Adipose tissue (tissue), 3 donors: Measurements from ENCODE around the gene KRTAP16-1. TPM values are rescaled to one million over a fixed set of nuclear protein-coding genes. Genes with fewer than 3 reads are reported as not detected.
"Not testable (repeated sequence)": the region's sequence is repeated elsewhere in the genome, so short reads cannot be mapped to it uniquely, and the experiment has no call there.

Source experiments
- H3K27ac ChIP-seq: one replicate; pipeline ENCODE4 v1.5.1; 2013; ENCODE audit warnings: low read depth, low read length
- WGBS, 3 donors: extraction: QIAGEN DNeasy Blood & Tissue Kit; methylation state at CpG; one replicate each; pipeline ENCODE4 v1.1.7; 2013; 5-methylcytosine and 5-hydroxymethylcytosine counted together
- polyA plus RNA-seq, 3 donors: library from polyadenylated mRNA; stranded (reverse); fragments of 200-250 nt; gene quantifications; one replicate each; pipeline ENCODE4 v1.2.3, GENCODE V29; 2013
- donor health status: healthy with polysubstance abuse.
- donor health status: Bipolar disorder and iron deficiency.
- donor health status: healthy.

The KRTAP16-1 gene, protein sequence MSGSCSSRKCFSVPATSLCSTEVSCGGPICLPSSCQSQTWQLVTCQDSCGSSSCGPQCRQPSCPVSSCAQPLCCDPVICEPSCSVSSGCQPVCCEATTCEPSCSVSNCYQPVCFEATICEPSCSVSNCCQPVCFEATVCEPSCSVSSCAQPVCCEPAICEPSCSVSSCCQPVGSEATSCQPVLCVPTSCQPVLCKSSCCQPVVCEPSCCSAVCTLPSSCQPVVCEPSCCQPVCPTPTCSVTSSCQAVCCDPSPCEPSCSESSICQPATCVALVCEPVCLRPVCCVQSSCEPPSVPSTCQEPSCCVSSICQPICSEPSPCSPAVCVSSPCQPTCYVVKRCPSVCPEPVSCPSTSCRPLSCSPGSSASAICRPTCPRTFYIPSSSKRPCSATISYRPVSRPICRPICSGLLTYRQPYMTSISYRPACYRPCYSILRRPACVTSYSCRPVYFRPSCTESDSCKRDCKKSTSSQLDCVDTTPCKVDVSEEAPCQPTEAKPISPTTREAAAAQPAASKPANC
- not detected for polyA plus RNA-seq

GRCh38 chr17:41308918-41309359 lies at the start of gene KRTAP16-1:
TSS of gene KRTAP16-1 (minus strand) at chr17:41309309. CDS start at chr17:41309253, 56 bp downstream.
- 49 to 59% (median 53%) methylated on average over 7 of the region's 7 CpGs for WGBS, 3 donors
- H3K27ac ChIP-seq: no peak within 1 kb of the TSS

- WGBS, 3 donors: 80 to 87% (median 84%) methylated on average over 4 of the region's 4 CpGs
- H3K27ac ChIP-seq: no peak overlapping the region
These were observed 45.4 kb upstream of the KRTAP16-1 start for GRCh38 chr17:41354536-41354935.

DNA sequence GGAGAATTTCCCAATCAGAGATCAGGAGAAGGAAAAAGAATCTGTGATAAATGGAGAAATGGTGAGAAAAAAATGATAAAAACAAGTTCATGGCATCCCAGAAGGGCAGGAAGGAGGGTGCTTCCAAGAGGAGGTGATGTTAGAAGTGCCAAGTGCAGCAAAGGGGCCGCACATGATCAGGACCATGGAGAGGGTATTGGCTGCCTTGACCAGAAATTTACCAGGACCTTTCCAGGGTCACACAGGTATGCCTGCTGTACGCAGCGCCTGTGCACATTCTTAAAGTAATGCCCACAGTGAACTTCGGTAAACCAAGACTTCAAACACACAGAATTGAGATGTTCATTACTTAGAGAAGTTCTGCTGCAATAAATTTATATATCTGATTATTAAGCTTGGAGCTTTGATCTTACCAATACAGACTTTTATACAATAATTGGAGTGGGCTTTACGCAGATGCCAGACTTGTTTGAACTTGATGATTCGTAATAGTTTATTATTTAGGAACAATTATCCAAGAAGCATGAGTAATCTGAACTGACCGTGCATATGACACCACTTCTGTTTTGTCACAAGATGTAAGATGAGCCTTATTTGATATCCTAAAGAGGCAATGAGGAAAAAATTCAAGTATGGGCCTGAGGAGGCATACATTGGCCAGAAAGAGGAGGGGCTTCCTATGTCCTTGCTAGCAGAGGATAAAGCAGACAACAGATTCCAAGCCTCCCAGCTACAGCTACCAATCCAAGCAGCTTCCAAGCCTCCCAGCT lies 43.7 kb upstream of the KRTAP16-1 start:
- WGBS, 3 donors: 57 to 80% (median 78%) methylated on average over 7 of the region's 7 CpGs
- no peak overlapping the region for H3K27ac ChIP-seq

GRCh38 chr17:41351177-41351576 lies 42.1 kb upstream of the KRTAP16-1 start:
- WGBS, 3 donors: 70 to 95% (median 93%) methylated on average over 2 of the region's 2 CpGs
- H3K27ac ChIP-seq: no peak overlapping the region

- WGBS, 3 donors: 79 to 92% (median 91%) methylated on average over 14 to 16 of the region's 16 CpGs
- not testable (repeated sequence) for H3K27ac ChIP-seq
These were observed 41.3 kb upstream of the KRTAP16-1 start, which contains the start of gene KRT33A for GRCh38 chr17:41350381-41350878. TSS of gene KRT33A (minus strand) at chr17:41350828. CDS start at chr17:41350767, 61 bp downstream.

GRCh38 chr17:41347869-41348760 lies 39.0 kb upstream of the KRTAP16-1 start:
- no peak overlapping the region for H3K27ac ChIP-seq
- 74 to 88% (median 83%) methylated on average over 7 of the region's 7 CpGs for WGBS, 3 donors

GRCh38 chr17:41346421-41346820 lies 37.3 kb upstream of the KRTAP16-1 start:
- H3K27ac ChIP-seq: not testable (repeated sequence)
- WGBS, 3 donors: 86 to 93% (median 90%) methylated on average over 16 of the region's 16 CpGs

GRCh38 chr17:41345992-41346391 lies 36.9 kb upstream of the KRTAP16-1 start:
- whole genome bisulfite sequencing, 3 donors: 86 to 87% (median 86%) methylated on average over 3 of the region's 3 CpGs
- H3K27ac ChIP-seq: no peak overlapping the region

- WGBS, 3 donors: 76 to 85% (median 76%) methylated on average over 3 of the region's 3 CpGs
These were observed 33.9 kb upstream of the KRTAP16-1 start for GRCh38 chr17:41343029-41343428.

DNA sequence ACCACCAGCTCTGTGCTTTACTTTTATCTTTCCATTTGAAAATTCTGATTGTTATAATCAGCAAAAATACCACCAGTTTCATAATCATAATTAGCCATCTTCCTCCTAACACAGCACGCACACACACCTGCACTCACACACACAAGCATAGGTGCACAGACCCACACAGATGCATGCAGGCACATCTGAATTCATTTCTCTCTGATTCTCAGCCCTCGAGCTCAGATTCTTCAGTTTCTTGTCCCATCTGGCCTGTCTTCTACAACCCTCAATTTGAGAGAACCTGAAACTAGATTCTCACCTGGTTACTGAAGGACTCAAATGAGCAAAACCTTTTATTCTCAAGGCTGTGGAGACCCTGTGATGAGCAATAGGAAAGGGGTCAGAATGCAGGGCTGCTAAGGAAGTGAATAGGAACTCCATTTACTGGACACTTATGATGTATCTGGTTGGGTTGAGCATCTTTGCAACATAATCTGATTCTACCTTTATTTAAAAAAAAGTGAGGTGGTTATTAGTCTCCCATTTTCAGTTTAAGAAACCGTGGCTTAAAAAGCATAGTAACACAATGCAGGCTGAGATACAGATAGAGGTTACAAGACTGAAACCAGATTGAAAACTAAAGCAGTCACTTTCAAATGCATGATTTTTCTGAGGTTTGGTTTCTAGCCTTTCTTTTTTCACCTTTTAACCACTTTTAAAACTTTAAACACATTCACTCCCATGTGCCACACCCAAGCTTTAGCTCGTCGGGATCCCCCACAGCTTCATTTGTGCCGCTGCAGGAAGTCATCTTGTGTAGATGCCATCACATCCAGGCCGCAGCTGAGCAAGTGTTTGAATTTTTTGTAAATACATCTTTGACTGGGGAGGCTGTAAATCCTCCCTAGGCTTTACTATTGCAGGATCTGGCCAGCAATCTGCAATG lies 32.1 kb upstream of the KRTAP16-1 start:
- 69 to 79% (median 72%) methylated on average over 7 of the region's 7 CpGs for WGBS, 3 donors
- H3K27ac ChIP-seq: no peak overlapping the region

More at GRCh38 chr17:41343029-41343428, 33.9 kb upstream of the KRTAP16-1 start:
- H3K27ac ChIP-seq: no peak overlapping the region

DNA sequence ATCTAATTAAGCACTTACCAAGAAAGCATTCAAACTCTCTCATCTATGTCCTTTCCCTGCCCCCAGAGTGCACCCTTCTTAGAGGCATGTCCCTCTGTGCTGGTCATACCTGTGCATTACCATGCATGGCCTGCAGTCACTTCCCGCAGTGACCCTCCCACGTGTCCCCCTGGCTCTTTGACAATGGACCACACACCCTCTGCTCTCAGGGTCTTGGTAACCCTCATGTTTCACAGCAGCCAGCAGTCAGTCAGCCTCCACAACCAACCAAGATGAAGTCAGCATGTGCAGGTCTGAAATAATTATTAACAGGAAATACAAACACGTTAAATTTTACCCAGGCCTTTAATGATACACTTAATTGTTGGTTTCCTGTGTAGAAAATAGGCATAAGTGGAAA lies 31.4 kb upstream of the KRTAP16-1 start:
- 21 to 55% (median 46%) methylated on average over 3 of the region's 3 CpGs for WGBS, 3 donors

GRCh38 chr17:41339571-41340172 lies 30.6 kb upstream of the KRTAP16-1 start:
- WGBS, 3 donors: 40 to 70% (median 64%) methylated on average over 2 of the region's 2 CpGs
- H3K27ac ChIP-seq: no peak overlapping the region

More for the DNA sequence above, 31.4 kb upstream of the KRTAP16-1 start:
- no peak overlapping the region for H3K27ac ChIP-seq

DNA sequence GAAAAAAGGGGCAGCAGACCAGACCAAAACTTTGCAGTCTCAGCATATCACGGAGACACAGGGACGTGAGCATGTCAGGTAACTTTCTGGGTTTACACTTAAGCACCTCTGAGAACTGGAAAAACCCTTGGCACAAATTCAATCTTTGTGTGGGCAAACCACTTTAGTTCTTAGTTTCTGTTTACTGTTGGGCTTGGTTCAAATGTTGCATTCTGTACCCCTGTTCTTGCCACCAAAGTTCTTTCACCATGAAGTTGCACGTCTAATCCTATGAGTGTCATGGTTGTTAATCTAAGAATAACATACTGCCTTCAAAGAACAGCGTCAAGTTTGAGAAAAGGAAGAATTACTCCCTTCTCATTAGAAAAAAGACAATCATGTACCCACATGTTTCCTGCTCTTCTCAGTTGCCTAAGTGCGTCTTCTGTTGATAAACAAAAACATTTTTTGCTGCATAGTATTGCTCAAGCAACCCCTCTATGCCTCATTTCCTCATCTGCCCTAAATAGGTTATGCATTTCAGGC lies 29.9 kb upstream of the KRTAP16-1 start:
- H3K27ac ChIP-seq: no peak overlapping the region
- WGBS, 3 donors: 32 to 54% (median 38%) methylated on average over 5 of the region's 5 CpGs

- 100% methylated on average over 1 of the region's 1 CpG for WGBS, 3 donors
- no peak overlapping the region for H3K27ac ChIP-seq
These were observed 26.6 kb upstream of the KRTAP16-1 start for GRCh38 chr17:41335747-41336146.

DNA sequence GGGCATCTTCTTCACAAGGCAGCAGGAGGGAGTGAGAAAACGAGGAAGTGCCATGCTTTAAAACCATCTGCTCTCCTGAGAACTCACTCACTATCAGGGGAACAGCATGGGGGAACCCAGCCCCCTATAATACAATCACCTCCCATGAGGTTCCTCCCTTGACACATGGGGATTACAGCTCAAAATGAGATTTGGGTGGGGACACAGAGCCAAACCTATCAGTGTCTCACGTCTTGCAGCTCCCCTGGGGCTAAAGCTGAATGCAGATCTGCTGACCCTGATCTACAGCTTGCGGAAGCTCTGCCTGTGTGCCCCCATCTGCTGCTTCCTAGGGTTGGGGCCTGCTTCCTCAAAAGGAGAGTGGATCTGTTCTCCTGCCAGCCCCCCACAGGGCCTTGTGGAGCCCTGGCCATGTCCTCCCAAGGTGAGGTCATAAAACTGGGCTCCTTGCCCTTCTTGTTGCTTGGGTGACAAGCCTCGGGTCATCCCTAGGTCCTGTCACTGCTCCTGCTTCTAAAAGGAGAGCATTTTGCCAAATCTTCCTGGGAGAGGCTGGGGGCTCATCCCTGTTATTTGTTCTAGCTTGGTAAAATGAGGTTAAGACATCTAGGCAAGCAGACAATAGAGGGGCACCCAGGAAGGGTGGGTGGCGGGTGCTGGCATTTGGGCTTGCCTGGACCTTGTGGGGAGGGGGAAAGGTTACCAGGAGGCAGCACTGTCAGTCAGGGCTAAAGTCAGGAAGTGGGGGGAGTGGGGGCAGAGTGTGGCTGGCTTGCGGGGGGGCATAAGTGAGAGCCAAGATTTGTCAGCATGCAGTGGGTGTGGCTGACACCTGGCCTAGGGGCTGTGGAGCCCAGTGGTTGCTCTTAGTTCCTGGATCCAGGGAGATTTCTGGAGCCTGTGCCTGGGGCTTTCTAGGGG lies 25.5 kb upstream of the KRTAP16-1 start:
- 63 to 71% (median 70%) methylated on average over 6 of the region's 6 CpGs for WGBS, 3 donors
- no peak overlapping the region for H3K27ac ChIP-seq
